Right atrium auricular region (tissue), 2 donors: ENCODE measurements around the gene CUL9. TPM values are rescaled to one million over a fixed set of nuclear protein-coding genes. Genes with fewer than 3 reads are reported as not detected.

Experiments used
- DNase-seq: peaks from one replicate; pipeline ENCODE4 v3.0.0-alpha.2; 2019; ENCODE audit warnings: low spot score
- H3K27ac ChIP-seq, 2 donors: fragments of 200-600 bp; sonication (generic); 1 replicate in 1 of 2; 2 replicates in 1 of 2; pipeline ENCODE4 v1.5.1; 2016 to 2019
- H3K27me3 ChIP-seq, 2 donors: fragments of 200-600 bp; sonication (generic); one replicate each; pipeline versions ENCODE4 v1.5.1 to v1.6.0; 2017 to 2019
- H3K36me3 ChIP-seq: fragments of 200-600 bp; sonication (generic); one replicate; pipeline ENCODE4 v1.5.1; 2016
- H3K4me1 ChIP-seq, 2 donors: fragments of 200-600 bp; sonication (generic); one replicate each; pipeline versions ENCODE4 v1.5.1 to v1.6.0; 2017 to 2019
- H3K4me3 ChIP-seq, 2 donors: fragments of 200-600 bp; sonication (generic); 1 replicate in 1 of 2; 2 replicates in 1 of 2; pipeline ENCODE4 v1.5.1; 2017 to 2019; ENCODE audit warnings: mild to moderate bottlenecking in 1 of 2, moderate library complexity in 1 of 2
- H3K9me3 ChIP-seq, 2 donors: fragments of 200-600 bp; sonication (generic); one replicate each; pipeline ENCODE4 v1.5.1; 2019
- CTCF ChIP-seq, 2 donors: fragments of 200-600 bp; sonication (generic); IDR thresholded peaks; one replicate each; pipeline ENCODE4 v1.5.1; 2019; ENCODE audit warnings: antibody characterized with exemption in 2 of 2
- total RNA-seq, 2 donors: library from RNA; depleted of rRNA; stranded (reverse); fragments of >200 nt; gene quantifications; one replicate each; pipeline ENCODE4 v1.1.0, GENCODE V29; 2016

CUL9 gene
- total RNA-seq, 2 donors from 2014 or later, result 11.0 to 16.8 TPM

GRCh38 chr6:43203718-43204095 lies 21.7 kb downstream of the CUL9 start:
- Histone ChIP-seq H3K27me3 (no peaks in the 10 kb centered on the region), H3K4me3 (no peak overlapping the region), H3K36me3 (peaks cover 17% of the 10 kb centered on the region), H3K9me3 (no peaks in the 10 kb centered on the region), H3K27ac (no peak overlapping the region), H3K4me1 (no peaks in the 10 kb centered on the region)
- no peak for TF ChIP-seq CTCF (IDR thresholded peaks at IDR 0.05)
- no peak for DNase-seq

DNA sequence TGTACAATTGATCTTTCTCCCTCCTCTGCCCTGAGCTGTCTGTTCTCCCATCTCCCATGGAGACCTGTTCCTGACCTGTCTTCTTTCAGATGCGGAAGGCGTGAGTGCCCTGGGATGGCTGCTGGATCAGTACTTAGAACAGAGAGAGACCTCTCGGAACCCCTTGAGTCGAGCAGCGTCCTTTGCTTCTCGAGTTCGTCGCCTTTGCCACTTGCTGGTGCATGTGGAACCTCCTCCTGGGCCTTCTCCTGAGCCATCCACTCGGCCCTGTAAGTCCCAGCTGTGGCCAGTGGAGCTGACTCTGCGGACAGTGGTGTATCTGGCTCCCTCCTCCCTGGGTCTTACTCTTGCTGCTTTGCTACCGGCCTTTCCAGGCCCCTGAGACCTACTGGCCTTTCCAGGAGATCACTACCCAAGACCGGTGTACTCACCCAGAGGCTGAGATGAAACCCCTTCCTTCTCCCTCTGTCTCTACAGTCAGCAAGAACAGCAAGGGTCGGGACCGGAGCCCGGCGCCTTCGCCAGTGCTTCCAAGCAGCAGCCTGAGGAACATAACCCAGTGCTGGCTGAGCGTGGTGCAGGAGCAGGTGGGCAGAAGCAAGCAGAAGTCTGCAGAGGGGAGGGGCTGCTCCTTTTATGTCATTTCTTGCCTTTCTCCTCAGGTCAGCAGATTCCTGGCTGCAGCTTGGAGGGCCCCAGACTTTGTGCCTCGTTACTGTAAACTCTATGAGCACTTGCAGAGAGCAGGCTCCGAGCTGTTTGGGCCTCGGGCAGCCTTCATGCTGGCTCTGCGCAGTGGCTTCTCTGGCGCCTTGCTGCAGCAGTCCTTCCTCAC lies 22.5 kb downstream of the CUL9 start:
- no peaks in the 10 kb centered on the region for H3K9me3 ChIP-seq
- no peak overlapping the region for H3K27ac ChIP-seq
- DNase-seq, result no peak
- no peaks in the 10 kb centered on the region for H3K27me3 ChIP-seq
- no peak overlapping the region for H3K4me3 ChIP-seq
- peaks cover 17% of the 10 kb centered on the region for H3K36me3 ChIP-seq
- TF ChIP-seq CTCF (IDR thresholded peaks at IDR 0.05), result no peak
- H3K4me1 ChIP-seq, result no peaks in the 10 kb centered on the region

DNA sequence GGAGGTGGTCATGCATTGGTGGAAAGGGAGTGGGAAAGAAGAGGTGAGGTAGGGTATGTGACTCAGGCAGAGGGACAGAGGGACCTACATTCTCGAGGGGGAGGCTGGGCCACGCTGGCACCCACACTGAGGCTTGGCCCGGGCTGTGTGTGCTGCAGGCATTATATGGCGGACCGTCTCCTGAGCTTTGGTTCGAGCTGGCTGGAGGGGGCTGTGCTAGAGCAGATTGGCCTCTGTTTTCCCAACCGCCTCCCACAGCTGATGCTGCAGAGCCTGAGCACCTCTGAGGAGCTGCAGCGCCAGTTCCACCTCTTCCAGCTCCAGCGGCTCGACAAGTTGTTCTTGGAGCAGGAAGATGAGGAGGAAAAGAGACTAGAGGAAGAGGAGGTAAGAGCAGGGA lies 23.9 kb downstream of the CUL9 start:
- TF ChIP-seq CTCF (IDR thresholded peaks at IDR 0.05), result no peak
- H3K27me3 ChIP-seq, result no peaks in the 10 kb centered on the region
- DNase-seq, result no peak
- no peak overlapping the region for H3K27ac ChIP-seq
- H3K4me3 ChIP-seq, result no peak overlapping the region
- peaks cover 17% of the 10 kb centered on the region for H3K36me3 ChIP-seq
- no peaks in the 10 kb centered on the region for H3K9me3 ChIP-seq
- no peaks in the 10 kb centered on the region for H3K4me1 ChIP-seq

GRCh38 chr6:43207286-43207685 lies 25.3 kb downstream of the CUL9 start:
- TF ChIP-seq CTCF (IDR thresholded peaks at IDR 0.05), result no peak
- Histone ChIP-seq H3K36me3 (peaks cover 17% of the 10 kb centered on the region), H3K9me3 (no peaks in the 10 kb centered on the region), H3K4me1 (no peaks in the 10 kb centered on the region), H3K27me3 (no peaks in the 10 kb centered on the region), H3K27ac (no peak overlapping the region), H3K4me3 (no peak overlapping the region)
- DNase-seq, result no peak

- Histone ChIP-seq H3K36me3 (peaks cover 14% of the 10 kb centered on the region), H3K27ac (no peak overlapping the region), H3K27me3 (no peaks in the 10 kb centered on the region), H3K9me3 (no peaks in the 10 kb centered on the region), H3K4me1 (no peaks in the 10 kb centered on the region), H3K4me3 (no peak overlapping the region)
- TF ChIP-seq CTCF (IDR thresholded peaks at IDR 0.05), result no peak
- no peak for DNase-seq
These were observed 30.0 kb downstream of the CUL9 start for GRCh38 chr6:43211955-43212354.

GRCh38 chr6:43213431-43213830 lies 31.4 kb downstream of the CUL9 start:
- H3K9me3 ChIP-seq, result no peaks in the 10 kb centered on the region
- no peak for DNase-seq
- no peak overlapping the region for H3K4me3 ChIP-seq
- no peaks in the 10 kb centered on the region for H3K27me3 ChIP-seq
- TF ChIP-seq CTCF (IDR thresholded peaks at IDR 0.05), result no peak
- H3K27ac ChIP-seq, result no peak overlapping the region
- peaks cover 14% of the 10 kb centered on the region for H3K36me3 ChIP-seq
- peaks cover 0 to 9% of the 10 kb centered on the region in 2 donors for H3K4me1 ChIP-seq
